Measurements from ENCODE around the gene VAMP2. TPM values are rescaled to one million over a fixed set of nuclear protein-coding genes. Genes with fewer than 3 reads are reported as not detected.

The VAMP2 gene
- total RNA-seq, 6 experiments from 2014 or later: 4.4 to 18.6 (median 13.2) TPM

- H3K27me3 ChIP-seq: no peaks in the 10 kb centered on the region
- TF ChIP-seq CTCF (IDR thresholded peaks at IDR 0.05) (no peak), POLR2A (IDR thresholded peaks at IDR 0.05) (no peak)
- 50% methylated on average over 15 of the region's 21 CpGs for WGBS (ENCODE audit: insufficient coverage, low coverage, low lambda C conversion rate, missing lambda C conversion rate)
- intact Hi-C loops (cut with DNase I): no loop called here
- peak overlapping the region in 1 of 3 donors; percentile 76 for H3K27ac ChIP-seq
- no peak overlapping the region for H3K4me3 ChIP-seq
- H3K4me1 ChIP-seq: peaks cover 0 to 9% (median 1%) of the 10 kb centered on the region in 4 donors
- ATAC-seq (no peak), DNase-seq (no peak)
- H3K9me3 ChIP-seq: no peaks in the 10 kb centered on the region
- H3K36me3 ChIP-seq: peaks cover 14 to 37% (median 34%) of the 10 kb centered on the region in 4 donors
Observed at GRCh38 chr17:8137645-8138373, 24.9 kb downstream of the VAMP2 start.

- H3K27ac ChIP-seq: no peak overlapping the region
- no peak overlapping the region for H3K4me3 ChIP-seq
- no peaks in the 10 kb centered on the region for H3K9me3 ChIP-seq
- WGBS (ENCODE audit: insufficient coverage, low coverage, low lambda C conversion rate, missing lambda C conversion rate): 100% methylated on average over 4 of the region's 4 CpGs
- ATAC-seq (no peak), DNase-seq (no peak)
- no peaks in the 10 kb centered on the region for H3K27me3 ChIP-seq
- intact Hi-C loops (cut with DNase I): no loop called here
- H3K36me3 ChIP-seq: peaks cover 0 to under 1% (median 0%) of the 10 kb centered on the region in 4 donors
- H3K4me1 ChIP-seq: peaks cover 0 to 2% (median under 1%) of the 10 kb centered on the region in 4 donors
- TF ChIP-seq POLR2A (IDR thresholded peaks at IDR 0.05): no peak
- TF ChIP-seq CTCF (IDR thresholded peaks at IDR 0.05): no peak
Observed at GRCh38 chr17:8133941-8134340, 28.8 kb downstream of the VAMP2 start.

GRCh38 chr17:8133399-8133798, 29.3 kb downstream of the VAMP2 start:
- TF ChIP-seq CTCF (IDR thresholded peaks at IDR 0.05) (no peak), POLR2A (IDR thresholded peaks at IDR 0.05) (no peak)
- peaks cover 0 to 2% (median 0%) of the 10 kb centered on the region in 4 donors for H3K4me1 ChIP-seq
- H3K36me3 ChIP-seq: no peaks in the 10 kb centered on the region
- ATAC-seq: peak in 1 of 4 donors; percentile 19
- 79% methylated on average over 6 of the region's 12 CpGs for WGBS (ENCODE audit: insufficient coverage, low coverage, low lambda C conversion rate, missing lambda C conversion rate)
- no peaks in the 10 kb centered on the region for H3K27me3 ChIP-seq
- no peak overlapping the region for H3K27ac ChIP-seq
- DNase-seq: no peak
- intact Hi-C loops (cut with DNase I): no loop called here
- H3K9me3 ChIP-seq: no peaks in the 10 kb centered on the region
- no peak overlapping the region for H3K4me3 ChIP-seq

GRCh38 chr17:8131844-8132441, 30.8 kb downstream of the VAMP2 start:
- Histone ChIP-seq H3K27me3 (no peaks in the 10 kb centered on the region), H3K9me3 (no peaks in the 10 kb centered on the region), H3K4me3 (no peak overlapping the region), H3K4me1 (no peaks in the 10 kb centered on the region), H3K27ac (no peak overlapping the region), H3K36me3 (no peaks in the 10 kb centered on the region)
- TF ChIP-seq POLR2A (IDR thresholded peaks at IDR 0.05) (no peak), CTCF (IDR thresholded peaks at IDR 0.05) (no peak)
- ATAC-seq (no peak), DNase-seq (no peak)
- intact Hi-C loops (cut with DNase I): no loop called here
- 46% methylated on average over 2 of the region's 3 CpGs for WGBS (ENCODE audit: insufficient coverage, low coverage, low lambda C conversion rate, missing lambda C conversion rate)
